Measurements from ENCODE around the gene KIF3C.
A peak's percentile ranks its signal among the peaks of the same experiment; 100 is the strongest.

The KIF3C gene

GRCh38 chr2:25895018-25895417 is 87.3 kb downstream of the KIF3C start:
- Mint-ChIP-seq H3K27ac (no peak overlapping the region), H3K4me3 (no peak overlapping the region), H3K4me1 (no peaks in the 10 kb centered on the region), H3K36me3 (no peaks in the 10 kb centered on the region), H3K9me3 (no peaks in the 10 kb centered on the region)
- no peak for DNase-seq (ENCODE audit: low spot score in 2 of 2)
- no peak for ATAC-seq

GRCh38 chr2:25894135-25894830 is 88.0 kb downstream of the KIF3C start:
- no peaks in the 10 kb centered on the region for H3K4me1 Mint-ChIP-seq

GRCh38 chr2:25891672-25892071 is 90.6 kb downstream of the KIF3C start:
- H3K36me3 Mint-ChIP-seq: no peaks in the 10 kb centered on the region
- no peaks in the 10 kb centered on the region for H3K4me1 Mint-ChIP-seq
- ATAC-seq: no peak
- no peak overlapping the region for H3K4me3 Mint-ChIP-seq
- no peak overlapping the region for H3K27ac Mint-ChIP-seq
- DNase-seq (ENCODE audit: low spot score in 2 of 2): no peak
- no peaks in the 10 kb centered on the region for H3K9me3 Mint-ChIP-seq

More at GRCh38 chr2:25894135-25894830, 88.0 kb downstream of the KIF3C start:
- DNase-seq (ENCODE audit: low spot score in 2 of 2): no peak
- Mint-ChIP-seq H3K9me3 (no peaks in the 10 kb centered on the region), H3K4me3 (no peak overlapping the region), H3K36me3 (no peaks in the 10 kb centered on the region), H3K27ac (no peak overlapping the region)
- no peak for ATAC-seq

- ATAC-seq (no peak), DNase-seq (ENCODE audit: low spot score in 2 of 2) (no peak)
- Mint-ChIP-seq H3K9me3 (no peaks in the 10 kb centered on the region), H3K4me1 (no peaks in the 10 kb centered on the region), H3K27ac (no peak overlapping the region), H3K4me3 (no peak overlapping the region), H3K36me3 (no peaks in the 10 kb centered on the region)
Observed at GRCh38 chr2:25887624-25888242, 94.6 kb downstream of the KIF3C start.

GRCh38 chr2:25885933-25886332 is 96.4 kb downstream of the KIF3C start:
- no peak for DNase-seq (ENCODE audit: low spot score in 2 of 2)
- Mint-ChIP-seq H3K36me3 (no peaks in the 10 kb centered on the region), H3K4me1 (peaks cover 3% of the 10 kb centered on the region), H3K4me3 (no peak overlapping the region), H3K9me3 (no peaks in the 10 kb centered on the region), H3K27ac (no peak overlapping the region)
- ATAC-seq: no peak

GRCh38 chr2:25881764-25882163 is 100.5 kb downstream of the KIF3C start:
- peaks cover 20% of the 10 kb centered on the region for H3K36me3 Mint-ChIP-seq
- DNase-seq (ENCODE audit: low spot score in 2 of 2) (no peak), ATAC-seq (no peak)
- H3K9me3 Mint-ChIP-seq: no peaks in the 10 kb centered on the region
- no peak overlapping the region for H3K27ac Mint-ChIP-seq
- no peak overlapping the region for H3K4me3 Mint-ChIP-seq
- H3K4me1 Mint-ChIP-seq: peaks cover 32% of the 10 kb centered on the region

- ATAC-seq (no peak), DNase-seq (ENCODE audit: low spot score in 2 of 2) (no peak)
- Mint-ChIP-seq H3K27ac (peak overlapping the region; percentile 94), H3K9me3 (no peaks in the 10 kb centered on the region), H3K4me3 (peak overlapping the region; percentile 96), H3K36me3 (peaks cover 29% of the 10 kb centered on the region), H3K4me1 (peaks cover 49% of the 10 kb centered on the region)
Observed at GRCh38 chr2:25879133-25879730, 103.1 kb downstream of the KIF3C start.

- peak; percentile 92 for ATAC-seq
- Mint-ChIP-seq H3K36me3 (peaks cover 34% of the 10 kb centered on the region), H3K4me1 (peaks cover 53% of the 10 kb centered on the region), H3K4me3 (peak within 1 kb of the TSS; percentile 96), H3K27ac (peak within 1 kb of the TSS; percentile 94), H3K9me3 (no peaks in the 10 kb centered on the region)
- DNase-seq (ENCODE audit: low spot score in 2 of 2): peak; percentile 94 to 99
Observed at GRCh38 chr2:25878361-25879132, 103.8 kb downstream of the KIF3C start, which contains the start of gene ASXL2. Gene ASXL2, minus strand, starts transcription at chr2:25878487. Its CDS starts 265 bp downstream, at chr2:25878222.

- peak overlapping the region; percentile 94 for H3K27ac Mint-ChIP-seq
- H3K9me3 Mint-ChIP-seq: no peaks in the 10 kb centered on the region
- peaks cover 42% of the 10 kb centered on the region for H3K36me3 Mint-ChIP-seq
- H3K4me3 Mint-ChIP-seq: peak overlapping the region; percentile 96
- peaks cover 55% of the 10 kb centered on the region for H3K4me1 Mint-ChIP-seq
- DNase-seq (ENCODE audit: low spot score in 2 of 2) (peak; percentile 25 to 79), ATAC-seq (peak; percentile 60)
Observed at GRCh38 chr2:25877431-25878360, 104.6 kb downstream of the KIF3C start.

Data from stimulated activated effector memory CD8-positive, alpha-beta T cell treated with anti-CD3 and anti-CD28 coated beads, Interleukin-12 subunit alpha, Interleukin-12 subunit beta, amount 100 ng/mL, for 72 hours (primary cell).